ENCODE data around the gene B3GAT3. TPM values are rescaled to one million over a fixed set of nuclear protein-coding genes. Genes with fewer than 3 reads are reported as not detected.

Gene B3GAT3
- total and polyA plus RNA-seq, 3 donors from 2014 or later, result 36.6 to 69.2 (median 66.4) TPM

GRCh38 chr11:62610403-62610802, 11.4 kb downstream of the B3GAT3 start:
- intact Hi-C loops (cut with DNase I; ENCODE audit: low total_unique reads), result no loop called here
- no peak overlapping the region for H3K4me3 ChIP-seq
- no peaks in the 10 kb centered on the region for H3K36me3 ChIP-seq (ENCODE audit: low read depth, missing control alignments)

GRCh38 chr11:62608776-62609175, 13.0 kb downstream of the B3GAT3 start:
- no peak for TF ChIP-seq CTCF (IDR thresholded peaks at IDR 0.05)
- TF ChIP-seq POLR2A (IDR thresholded peaks at IDR 0.05), result no peak
- H3K27ac ChIP-seq, result no peak overlapping the region
- H3K36me3 ChIP-seq (ENCODE audit: low read depth, missing control alignments), result no peaks in the 10 kb centered on the region
- H3K27me3 ChIP-seq, result no peaks in the 10 kb centered on the region
- no peak for DNase-seq
- no peak overlapping the region for H3K4me3 ChIP-seq
- intact Hi-C loops (cut with DNase I; ENCODE audit: low total_unique reads), result no loop called here
- 88 to 92% methylated on average over 12 of the region's 12 CpGs for WGBS, 2 donors
- H3K9me3 ChIP-seq, result no peaks in the 10 kb centered on the region
- peaks cover 29% of the 10 kb centered on the region for H3K4me1 ChIP-seq

More at GRCh38 chr11:62610403-62610802, 11.4 kb downstream of the B3GAT3 start:
- Histone ChIP-seq H3K4me1 (peaks cover 24% of the 10 kb centered on the region), H3K27ac (peak overlapping the region in 1 of 2 donors; percentile 94), H3K9me3 (no peaks in the 10 kb centered on the region), H3K27me3 (no peaks in the 10 kb centered on the region)
- TF ChIP-seq POLR2A (IDR thresholded peaks at IDR 0.05) (no peak), CTCF (IDR thresholded peaks at IDR 0.05) (no peak)
- DNase-seq, result no peak
- 67 to 75% methylated on average over 6 of the region's 6 CpGs for WGBS, 2 donors

- H3K27me3 ChIP-seq, result no peaks in the 10 kb centered on the region
- 89 to 97% methylated on average over 3 to 4 of the region's 4 CpGs for WGBS, 2 donors
- no peaks in the 10 kb centered on the region for H3K9me3 ChIP-seq
- H3K4me3 ChIP-seq, result no peak overlapping the region
- H3K27ac ChIP-seq, result no peak overlapping the region
- TF ChIP-seq POLR2A (IDR thresholded peaks at IDR 0.05) (no peak), CTCF (IDR thresholded peaks at IDR 0.05) (no peak)
- H3K4me1 ChIP-seq, result peaks cover 27% of the 10 kb centered on the region
- no peak for DNase-seq
- intact Hi-C loops (cut with DNase I; ENCODE audit: low total_unique reads), result no loop called here
- no peaks in the 10 kb centered on the region for H3K36me3 ChIP-seq (ENCODE audit: low read depth, missing control alignments)
Measured at GRCh38 chr11:62607714-62608113, 14.1 kb downstream of the B3GAT3 start.

GRCh38 chr11:62605902-62606301, 15.9 kb downstream of the B3GAT3 start:
- intact Hi-C loops (cut with DNase I; ENCODE audit: low total_unique reads), result no loop called here
- no peak for DNase-seq
- Histone ChIP-seq H3K4me3 (no peak overlapping the region), H3K27me3 (no peaks in the 10 kb centered on the region), H3K4me1 (peaks cover 20% of the 10 kb centered on the region), H3K27ac (no peak overlapping the region), H3K36me3 (ENCODE audit: low read depth, missing control alignments) (no peaks in the 10 kb centered on the region), H3K9me3 (no peaks in the 10 kb centered on the region)
- TF ChIP-seq CTCF (IDR thresholded peaks at IDR 0.05), result no peak
- no peak for TF ChIP-seq POLR2A (IDR thresholded peaks at IDR 0.05)
- WGBS, 2 donors, result 92 to 93% methylated on average over 15 of the region's 15 CpGs

- 90 to 91% methylated on average over 4 to 6 of the region's 6 CpGs for WGBS, 2 donors
- H3K36me3 ChIP-seq (ENCODE audit: low read depth, missing control alignments), result no peaks in the 10 kb centered on the region
Measured at GRCh38 chr11:62605467-62605866, 16.3 kb downstream of the B3GAT3 start.

More at GRCh38 chr11:62605467-62605866, 16.3 kb downstream of the B3GAT3 start:
- DNase-seq, result no peak
- Histone ChIP-seq H3K27me3 (no peaks in the 10 kb centered on the region), H3K4me3 (no peak overlapping the region), H3K4me1 (peaks cover 17% of the 10 kb centered on the region), H3K27ac (no peak overlapping the region), H3K9me3 (no peaks in the 10 kb centered on the region)
- intact Hi-C loops (cut with DNase I; ENCODE audit: low total_unique reads), result no loop called here
- no peak for TF ChIP-seq CTCF (IDR thresholded peaks at IDR 0.05)
- no peak for TF ChIP-seq POLR2A (IDR thresholded peaks at IDR 0.05)
